A673 (cell line): ENCODE measurements around the gene VWA7.

Experiments
- CTCF ChIP-seq: fragments of 300-800, 200-600 bp; sonication (generic); conservative IDR thresholded peaks from 2 replicates; pipeline ENCODE4 v1.5.1; 2017; ENCODE audit warnings: low read depth, mild to moderate bottlenecking, antibody characterized with exemption, low read length, moderate library complexity, mixed read lengths
- EZH2 ChIP-seq: fragments of 200-600 bp; sonication (generic); IDR thresholded peaks from 2 replicates; pipeline ENCODE4 v1.6.1; 2017; ENCODE audit warnings: borderline replicate concordance, low read depth, mild to moderate bottlenecking, mixed read lengths, antibody characterized with exemption, low read length; ENCODE audit not compliant: poor library complexity, severe bottlenecking

GRCh38 chr6:31826793-31827285, 49.7 kb upstream of the VWA7 start:
- no peak for TF ChIP-seq CTCF
- no peak for TF ChIP-seq EZH2
